Right renal pelvis (tissue), 4 donors: ENCODE results near the gene PBX4. TPM values are rescaled to one million over a fixed set of nuclear protein-coding genes. Genes with fewer than 3 reads are reported as not detected.
"Not testable (repeated sequence)": the region's sequence is repeated elsewhere in the genome, so short reads cannot be mapped to it uniquely, and the experiment has no call there.

ENCODE experiments used
- DNase-seq, 4 donors: peaks; one replicate each; pipeline ENCODE4 v3.0.0-alpha.2; 2013; ENCODE audit warnings: low read depth in 4 of 4, low spot score in 3 of 4, missing footprints in 1 of 4
- polyA plus RNA-seq, 4 donors: library from polyadenylated mRNA; unstranded; fragments of 120-200 nt; gene quantifications; one replicate each; pipeline ENCODE4 v1.2.1, GENCODE V29; 2013; ENCODE audit not compliant: insufficient read length in 4 of 4

The PBX4 gene
- polyA plus RNA-seq, 4 donors, result 3.0 to 4.4 (median 3.8) TPM

GRCh38 chr19:19627621-19628500 is 9.4 kb upstream of the PBX4 start, which contains the start of gene LPAR2:
Gene LPAR2 (minus strand): TSS chr19:19628220. CDS start chr19:19627275, 945 bp downstream.
- DNase-seq, result no peak

DNA sequence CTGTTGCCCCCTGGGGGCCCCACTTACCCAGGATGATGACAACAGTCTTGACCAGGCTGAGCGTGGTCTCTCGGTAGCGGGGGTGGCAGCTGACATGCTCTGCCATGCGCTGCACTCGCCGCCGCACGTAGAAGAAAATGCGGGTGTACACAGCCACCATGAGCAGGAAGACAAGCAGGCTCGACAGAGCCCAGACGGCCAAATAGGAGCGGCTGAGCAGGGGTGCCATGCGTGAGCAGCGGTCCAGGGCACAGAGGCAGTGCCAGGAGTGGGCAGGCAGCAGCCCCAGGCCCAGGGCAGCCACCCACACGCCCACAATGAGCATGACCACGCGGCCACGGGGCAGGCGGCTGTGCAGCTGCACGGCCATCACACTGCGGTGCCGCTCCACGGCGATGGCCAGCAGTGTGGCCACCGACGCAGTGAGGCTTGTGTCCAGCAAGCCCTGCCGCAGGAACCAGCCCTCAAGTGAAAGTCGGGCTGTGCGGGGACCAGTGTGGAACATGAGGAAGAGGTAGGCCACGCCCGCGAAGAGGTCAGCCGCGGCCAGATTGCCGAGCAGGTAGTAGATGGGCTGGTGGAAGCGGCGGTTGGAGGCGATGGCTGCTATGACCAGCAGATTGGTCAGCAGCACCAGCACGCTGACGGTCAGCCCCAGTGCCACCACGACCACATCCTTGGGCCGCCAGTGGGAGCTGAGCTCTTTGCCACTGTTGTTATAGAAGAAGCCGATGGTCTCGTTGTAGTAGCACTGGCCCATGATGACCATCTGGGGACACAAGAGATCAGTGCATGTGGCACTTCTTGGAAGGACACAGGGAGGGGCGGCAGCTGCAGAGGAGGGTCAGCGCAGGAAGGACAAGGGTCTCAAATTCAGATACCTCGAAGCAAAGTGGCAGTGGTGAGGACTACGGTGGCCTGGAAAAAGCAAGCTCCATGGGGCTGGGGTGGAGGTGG is 8.3 kb upstream of the PBX4 start:
- no peak for DNase-seq

- DNase-seq, result no peak
Measured at GRCh38 chr19:19624032-19624570, 5.6 kb upstream of the PBX4 start.

GRCh38 chr19:19623383-19623782 is 4.9 kb upstream of the PBX4 start:
- no peak for DNase-seq

DNA sequence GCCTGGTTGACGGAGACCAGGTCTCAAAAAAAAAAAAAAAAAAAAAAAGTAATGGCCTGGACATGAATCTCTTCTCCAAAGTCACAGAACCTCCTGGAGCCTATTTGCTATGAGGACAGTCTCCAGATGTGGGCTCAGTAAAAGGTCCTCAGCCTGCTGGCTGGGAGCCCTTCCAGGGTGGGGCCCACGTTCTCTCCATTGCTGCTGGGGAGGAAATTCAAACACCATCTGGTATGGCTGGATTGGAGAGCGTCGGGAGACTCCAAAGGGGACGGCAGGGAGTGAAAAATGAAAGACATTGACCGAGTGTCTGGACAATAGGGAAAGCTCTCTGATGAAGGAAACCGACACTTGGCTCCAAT is 1.3 kb upstream of the PBX4 start:
- DNase-seq, result no peak

- no peak for DNase-seq
Measured at GRCh38 chr19:19619181-19619848, 828 bp upstream of the PBX4 start.

GRCh38 chr19:19615086-19615485 is 3.4 kb downstream of the PBX4 start:
- no peak for DNase-seq

DNA sequence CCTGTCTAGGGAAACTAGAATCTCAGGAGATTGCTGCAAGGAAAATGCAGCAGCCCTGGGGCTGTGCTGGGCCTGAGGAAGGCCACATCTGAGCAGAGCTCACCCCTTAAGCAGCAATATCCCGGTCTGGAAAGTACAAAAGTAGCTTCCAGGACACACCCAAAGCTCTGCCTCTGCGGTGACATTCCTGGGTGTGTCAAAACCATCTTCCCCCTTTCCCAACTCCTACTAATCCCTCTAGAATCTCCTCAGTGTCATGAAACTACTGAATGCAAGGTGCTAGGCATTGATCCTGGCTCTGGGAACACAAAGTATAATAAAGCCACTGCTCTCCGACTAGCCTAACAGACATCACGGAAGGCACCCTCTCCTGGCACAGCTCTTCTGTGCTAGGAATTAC is 5.0 kb downstream of the PBX4 start:
- DNase-seq, result no peak

DNA sequence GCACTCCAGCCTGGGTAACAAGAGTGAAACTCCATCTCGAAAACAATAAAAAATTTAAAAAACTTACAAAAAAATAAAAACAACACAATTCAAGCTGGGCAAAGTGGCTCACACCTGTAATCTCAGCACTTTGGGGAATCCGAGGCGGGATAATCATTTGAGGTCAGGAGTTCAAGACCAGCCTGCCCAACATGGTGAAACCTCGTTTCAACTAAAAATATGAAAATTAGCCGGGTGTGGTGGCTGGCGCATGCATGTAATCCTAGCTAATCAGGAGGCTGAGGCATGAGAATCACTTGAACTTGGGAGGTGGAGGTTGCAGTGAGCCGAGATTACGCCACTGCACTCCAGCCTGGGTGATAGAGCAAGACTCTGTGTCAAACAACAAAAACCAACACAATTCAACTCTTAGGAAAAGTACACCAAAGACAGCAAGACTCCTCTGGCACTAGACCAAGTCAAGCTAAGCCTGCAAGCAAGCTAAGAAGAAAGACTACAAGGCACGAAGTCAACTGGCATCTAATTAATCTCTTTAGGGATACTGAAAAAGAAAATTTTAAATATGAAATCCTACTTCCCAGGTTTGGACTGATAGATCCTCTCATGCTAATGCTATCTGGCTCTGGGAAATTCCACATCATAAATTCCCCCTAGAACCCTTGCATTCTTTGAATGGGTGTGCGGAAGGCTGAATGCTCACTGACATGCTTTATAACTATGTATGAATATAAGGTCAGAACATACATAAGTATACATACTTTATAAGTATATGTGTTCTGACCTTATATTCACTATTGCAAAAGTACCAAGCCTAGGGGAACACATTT is 7.9 kb downstream of the PBX4 start:
- no peak for DNase-seq

DNA sequence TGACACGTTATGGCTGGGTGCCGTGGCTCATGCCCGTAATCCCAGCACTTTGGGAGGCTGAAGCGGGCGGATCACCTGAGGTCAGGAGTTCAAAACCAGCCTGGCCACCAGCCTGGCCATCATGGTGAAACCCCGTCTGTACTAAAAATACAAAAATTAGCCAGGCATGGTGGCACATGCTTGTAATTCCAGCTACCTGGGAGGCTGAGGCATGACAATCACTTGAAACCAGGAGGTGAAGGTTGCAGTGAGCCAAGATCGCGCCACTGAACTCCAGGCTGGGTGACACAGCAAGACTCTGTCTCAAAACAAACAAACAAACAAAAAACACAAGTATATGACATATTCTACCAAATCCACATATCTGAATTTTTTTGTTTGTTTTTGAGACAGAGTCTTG is 11.8 kb downstream of the PBX4 start:
- DNase-seq, result not testable (repeated sequence)

- no peak for DNase-seq
Measured at GRCh38 chr19:19606021-19606420, 12.5 kb downstream of the PBX4 start.

DNA sequence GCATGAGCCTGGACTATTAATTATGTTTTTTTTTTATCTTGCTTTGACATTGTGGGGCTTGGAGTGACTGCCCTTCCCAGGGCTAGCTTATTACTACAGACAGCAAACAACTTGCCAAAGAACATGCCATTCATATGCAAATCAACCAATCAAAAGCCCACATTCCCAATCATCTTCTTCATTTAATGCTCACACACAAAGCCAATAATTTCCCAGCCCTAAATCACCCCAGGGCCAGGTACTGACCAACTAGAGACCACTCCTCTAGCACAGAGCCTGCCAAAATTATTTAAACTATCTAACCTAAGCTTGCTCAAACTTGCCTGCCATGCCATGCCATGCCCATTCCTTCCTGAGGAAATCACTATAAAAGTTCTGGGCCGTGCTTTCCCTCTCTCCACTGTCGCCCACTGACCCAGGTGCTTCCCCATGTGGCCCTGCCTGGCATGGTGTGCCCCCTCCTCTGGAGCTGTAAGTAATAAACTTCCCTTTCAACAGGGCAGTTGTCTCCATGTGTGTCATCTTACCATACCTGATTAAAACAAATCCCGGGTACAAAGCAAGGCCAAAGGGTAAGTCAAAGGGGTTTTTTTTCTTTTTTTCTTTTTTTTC is 15.7 kb downstream of the PBX4 start:
- no peak for DNase-seq

- no peak for DNase-seq
Measured at GRCh38 chr19:19602136-19602712, 16.3 kb downstream of the PBX4 start.

GRCh38 chr19:19600793-19601330 is 17.6 kb downstream of the PBX4 start:
- DNase-seq, result no peak

DNA sequence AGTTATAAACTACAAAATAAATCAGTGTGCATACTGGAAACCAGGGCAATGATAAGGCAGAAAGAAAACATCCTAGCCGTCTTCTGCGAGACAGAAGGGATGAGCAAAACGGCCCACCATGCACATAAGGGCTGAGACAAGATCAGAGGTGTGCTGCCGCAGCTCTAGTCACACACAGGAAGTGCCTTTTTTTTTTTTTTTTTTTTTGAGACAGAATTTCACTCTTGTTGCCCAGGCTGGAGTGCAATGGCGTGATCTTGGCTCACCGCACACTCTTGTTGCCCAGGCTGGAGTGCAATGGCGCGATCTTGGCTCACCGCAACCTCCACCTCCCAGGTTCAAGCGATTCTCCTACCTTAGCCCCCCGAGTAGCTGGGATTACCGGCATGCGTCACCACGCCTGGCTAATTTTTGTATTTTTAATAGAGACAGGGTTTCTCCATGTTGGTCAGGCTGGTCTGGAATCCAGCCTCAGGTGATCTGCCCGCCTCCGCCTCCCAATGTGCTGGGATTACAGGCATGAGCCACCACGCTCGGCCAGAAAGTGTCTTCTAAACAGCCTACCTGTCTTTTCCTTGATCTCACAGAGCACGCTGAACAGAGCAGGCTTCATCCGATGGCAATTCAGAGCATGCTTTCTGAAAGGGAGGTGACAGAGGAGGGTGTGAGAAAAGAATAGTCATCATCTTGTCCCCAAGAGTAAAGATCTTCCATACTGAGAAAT is 19.6 kb downstream of the PBX4 start:
- not testable (repeated sequence) for DNase-seq

DNA sequence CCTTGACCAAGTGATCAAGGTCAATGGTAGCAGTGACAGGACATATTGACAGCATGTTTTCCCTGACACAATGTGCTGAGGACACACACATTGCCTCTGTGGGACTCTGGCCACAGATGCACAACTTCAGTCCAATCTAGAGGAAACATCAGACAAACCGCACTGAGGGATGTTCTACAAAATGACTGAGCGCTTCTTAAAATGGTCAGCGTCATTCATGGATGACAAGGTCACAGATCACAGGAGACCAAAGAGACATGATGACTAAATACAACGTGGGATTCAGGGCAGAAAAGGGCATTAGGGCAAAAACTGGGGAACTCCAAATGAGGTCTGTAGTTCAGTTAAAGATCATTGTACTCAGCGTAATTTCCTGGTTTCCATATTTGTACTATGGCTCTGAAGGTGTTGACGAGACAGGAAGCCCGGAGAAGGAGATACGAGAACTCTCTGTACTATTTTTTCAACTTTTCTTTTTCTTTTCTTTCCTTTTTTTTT is 20.6 kb downstream of the PBX4 start:
- DNase-seq, result no peak

GRCh38 chr19:19595171-19595701 is 23.3 kb downstream of the PBX4 start:
- DNase-seq, result no peak

GRCh38 chr19:19594381-19594780 is 24.1 kb downstream of the PBX4 start:
- no peak for DNase-seq
